Measurements from ENCODE around the gene SRL. TPM values are rescaled to one million over a fixed set of nuclear protein-coding genes. Genes with fewer than 3 reads are reported as not detected.
"Not testable (repeated sequence)": the region's sequence is repeated elsewhere in the genome, so short reads cannot be mapped to it uniquely, and the experiment has no call there.

Gene SRL
- total and polyA plus RNA-seq, 2 of the 13 experiments (the other 11 are each of a cell fraction or from before 2014, with no cell fraction given): 0.05 TPM; not detected in 1

GRCh38 chr16:4211445-4212210 lies 30.3 kb downstream of the SRL start:
- POLR2A ChIA-PET; in situ Hi-C loops (cut with HindIII; ENCODE audit: extremely low pct_ligation_motif_present, low pct_unique_long_range_greater_than_20kb); H3K36me3 ChIP-seq (replicated peaks in 1 of 2; ENCODE audit: control insufficient read depth in 1 of 2, insufficient read depth in 2 of 2, low read length in 2 of 2); H3K9ac ChIP-seq (ENCODE audit: insufficient read depth, low read depth, low read length); CTCF ChIA-PET (ENCODE audit: low intra/inter-chr PET ratio, low total read pairs); BruUV-seq (replicated peaks); H3K4me3 ChIP-seq (replicated peaks in 1 of 3; ENCODE audit: insufficient read depth in 1 of 3, low read depth in 2 of 3, low read length in 3 of 3); H3K79me2 ChIP-seq (ENCODE audit: insufficient read depth, low read length); H3K27ac ChIP-seq (ENCODE audit: extremely low read length, insufficient read depth, low read length); H4K20me1 ChIP-seq (ENCODE audit: insufficient read depth, low read length); intact Hi-C loops (cut with micrococcal nuclease; ENCODE audit: unreplicated experiment); H3K4me2 ChIP-seq (ENCODE audit: low read depth, low read length); H2AFZ ChIP-seq (ENCODE audit: low read length); ATAC-seq; H3K9me3 ChIP-seq (ENCODE audit: low read length); FAIRE-seq; DNase-seq (ENCODE audit: low spot score); TF ChIP-seq CREB1 (CRISPR knock-in tag; IDR thresholded peaks at IDR 0.05): not testable (repeated sequence)
- whole genome bisulfite sequencing (ENCODE audit: low lambda C conversion rate): 84% methylated on average over 22 of the region's 22 CpGs
- Histone ChIP-seq H3K4me1 (ENCODE audit: insufficient read depth, low read length) (peaks cover 53% of the 10 kb centered on the region), H3K27me3 (ENCODE audit: control insufficient read depth in 1 of 2, insufficient read depth in 2 of 2, low read length in 2 of 2) (peaks cover 3 to 28% of the 10 kb centered on the region in 2 experiments; a peak in 3 of 5 replicates)
- TF ChIP-seq CREB1 (IDR thresholded peaks at IDR 0.05): peak; percentile 94

GRCh38 chr16:4209666-4210065 lies 32.2 kb downstream of the SRL start:
- FAIRE-seq (no peak), DNase-seq (ENCODE audit: low spot score) (no peak), ATAC-seq (0 out of 3 replicates have a peak, but pooled peaks have one; percentile 12)
- ChIA-PET CTCF (ENCODE audit: low intra/inter-chr PET ratio, low total read pairs) (no interaction called here), POLR2A (interaction anchor here (0.9 kb wide), 1 partner anchor 44 kb away, joined by 6 read pairs; no protein-coding TSS in a partner anchor)
- 2% methylated on average over 5 of the region's 6 CpGs for whole genome bisulfite sequencing (ENCODE audit: low lambda C conversion rate)
- no peaks in the 10 kb centered on the region for H3K9me3 ChIP-seq (ENCODE audit: low read length)
- no peak overlapping the region; the same call in 1 of the 2 replicates for H3K4me2 ChIP-seq (ENCODE audit: low read depth, low read length)
- peaks cover 50% of the 10 kb centered on the region for H3K4me1 ChIP-seq (ENCODE audit: insufficient read depth, low read length)
- no peaks in the 10 kb centered on the region for H3K36me3 ChIP-seq (replicated peaks in 1 of 2; ENCODE audit: control insufficient read depth in 1 of 2, insufficient read depth in 2 of 2, low read length in 2 of 2)
- H3K9ac ChIP-seq (ENCODE audit: insufficient read depth, low read depth, low read length): no peak overlapping the region
- no peak overlapping the region for H3K27ac ChIP-seq (ENCODE audit: extremely low read length, insufficient read depth, low read length)
- no TSS peak for BruUV-seq (replicated peaks)
- no peaks in the 10 kb centered on the region for H4K20me1 ChIP-seq (ENCODE audit: insufficient read depth, low read length)
- intact Hi-C loops (cut with micrococcal nuclease; ENCODE audit: unreplicated experiment) (no loop called here), in situ Hi-C loops (cut with HindIII; ENCODE audit: extremely low pct_ligation_motif_present, low pct_unique_long_range_greater_than_20kb) (loop anchor here (5.0 kb wide), 1 partner anchor 113 kb away; no protein-coding TSS in a partner anchor)
- H3K27me3 ChIP-seq (ENCODE audit: control insufficient read depth in 1 of 2, insufficient read depth in 2 of 2, low read length in 2 of 2): peaks cover 2 to 32% of the 10 kb centered on the region in 2 experiments; a peak in 2 of 5 replicates
- H3K4me3 ChIP-seq (replicated peaks in 1 of 3; ENCODE audit: insufficient read depth in 1 of 3, low read depth in 2 of 3, low read length in 3 of 3): no peak overlapping the region
- TF ChIP-seq ZNF720 (CRISPR knock-in tag; IDR thresholded peaks at IDR 0.05) (no peak), ZMYM3 (CRISPR knock-in tag; IDR thresholded peaks at IDR 0.05) (no peak), HIC2 (CRISPR knock-in tag; IDR thresholded peaks at IDR 0.05; ENCODE audit: low read depth) (peak; percentile 68; the same call in 1 of the 2 replicates), ZNF644 (CRISPR knock-in tag; IDR thresholded peaks at IDR 0.05; ENCODE audit: low read depth) (no peak)
- H2AFZ ChIP-seq (ENCODE audit: low read length): no peak overlapping the region
- no peaks in the 10 kb centered on the region for H3K79me2 ChIP-seq (ENCODE audit: insufficient read depth, low read length)

Measured in HepG2 (cell line).